Fibroblast of lung (primary cell): Measurements from ENCODE around the gene KIF16B. TPM values are rescaled to one million over a fixed set of nuclear protein-coding genes. Genes with fewer than 3 reads are reported as not detected.

Experiments used
- DNase-seq, 2 donors: peaks; one replicate each; pipeline versions ENCODE4 v3.0.0 to v3.0.0-alpha.2; 2010; ENCODE audit warnings: low read depth in 2 of 2
- H2AFZ ChIP-seq: 2 replicates; pipeline ENCODE4 v1.5.1; 2012; ENCODE audit warnings: low read length, control low read depth, inconsistent platforms
- H3K27ac ChIP-seq: 2 replicates; pipeline ENCODE4 v1.5.1; 2011; ENCODE audit warnings: low read length, control low read depth; ENCODE audit not compliant: insufficient read depth
- H3K27me3 ChIP-seq: 2 replicates; pipeline ENCODE4 v1.5.1; 2011; ENCODE audit warnings: mild to moderate bottlenecking, low read length; ENCODE audit not compliant: control insufficient read depth, insufficient read depth
- H3K36me3 ChIP-seq: 2 replicates; pipeline ENCODE4 v1.5.1; 2011; ENCODE audit warnings: low read length; ENCODE audit not compliant: control insufficient read depth, insufficient read depth
- H3K4me1 ChIP-seq: 2 replicates; pipeline ENCODE4 v1.5.1; 2011; ENCODE audit warnings: low read length; ENCODE audit not compliant: control insufficient read depth, insufficient read depth; ENCODE audit errors: extremely low read depth
- H3K4me2 ChIP-seq: 2 replicates; pipeline ENCODE4 v1.5.1; 2011; ENCODE audit warnings: low read length, control low read depth; ENCODE audit not compliant: insufficient read depth; ENCODE audit errors: extremely low read depth
- H3K4me3 ChIP-seq, 4 experiments: fragments of 200-600 bp in 1 of 4; sonication (generic) in 1 of 4; replicated peaks in 1 of 4; 2 replicates each; pipeline ENCODE4 v1.5.1; 2011 to 2016; ENCODE audit warnings: low read length in 4 of 4, low read depth in 3 of 4, mild to moderate bottlenecking in 3 of 4, control low read depth in 2 of 4, inconsistent platforms in 1 of 4, mixed read lengths in 1 of 4; ENCODE audit not compliant: insufficient read depth in 1 of 4; ENCODE audit errors: control extremely low read depth in 1 of 4
- H3K79me2 ChIP-seq: 2 replicates; pipeline ENCODE4 v1.5.1; 2012; ENCODE audit warnings: mild to moderate bottlenecking, low read length, inconsistent platforms; ENCODE audit not compliant: control insufficient read depth, insufficient read depth
- H3K9ac ChIP-seq: 2 replicates; pipeline ENCODE4 v1.5.1; 2011; ENCODE audit warnings: mild to moderate bottlenecking, low read length, control low read depth; ENCODE audit not compliant: insufficient read depth
- H3K9me3 ChIP-seq: 2 replicates; pipeline ENCODE4 v1.5.1; 2012; ENCODE audit warnings: low read depth, low read length; ENCODE audit not compliant: control insufficient read depth, insufficient read depth
- H4K20me1 ChIP-seq: 2 replicates; pipeline ENCODE4 v1.5.1; 2011; ENCODE audit warnings: low read length; ENCODE audit not compliant: control insufficient read depth, insufficient read depth; ENCODE audit errors: extremely low read depth
- EZH2 ChIP-seq: IDR thresholded peaks from 2 replicates; pipeline ENCODE4 v1.5.1; 2012; ENCODE audit warnings: low read length, control low read depth, mild to moderate bottlenecking; ENCODE audit errors: missing control alignments
- polyA plus RNA-seq, 2 donors: library from polyadenylated mRNA; depleted of rRNA in 1 of 2; stranded (reverse) in 1 of 2; unstranded in 1 of 2; fragments of >200 nt; gene quantifications; 2 replicates each; pipeline ENCODE4 v1.2.1, GENCODE V29; 2011 to 2012; ENCODE audit warnings: missing spikeins in 1 of 2
- total RNA-seq: library from RNA; depleted of rRNA; stranded (reverse); fragments of >200 nt; gene quantifications from 2 replicates; pipeline ENCODE4 v1.2.1, GENCODE V29; 2014
- TF ChIP-seq, protein P1 (sequence below), 2 donors: IDR thresholded peaks in 1 of 2; conservative IDR thresholded peaks in 1 of 2; 1 replicate in 1 of 2; 2 replicates in 1 of 2; pipeline ENCODE4 v1.5.1; 2011 to 2012; ENCODE audit warnings: low read length in 2 of 2, control low read depth in 1 of 2, inconsistent platforms in 1 of 2, low read depth in 1 of 2, mild to moderate bottlenecking in 1 of 2

Gene KIF16B
- total and polyA plus RNA-seq, 2 donors (not counting 1 experiment from before 2014, with no cell fraction given) = 7.7 to 17.3 TPM

DNA sequence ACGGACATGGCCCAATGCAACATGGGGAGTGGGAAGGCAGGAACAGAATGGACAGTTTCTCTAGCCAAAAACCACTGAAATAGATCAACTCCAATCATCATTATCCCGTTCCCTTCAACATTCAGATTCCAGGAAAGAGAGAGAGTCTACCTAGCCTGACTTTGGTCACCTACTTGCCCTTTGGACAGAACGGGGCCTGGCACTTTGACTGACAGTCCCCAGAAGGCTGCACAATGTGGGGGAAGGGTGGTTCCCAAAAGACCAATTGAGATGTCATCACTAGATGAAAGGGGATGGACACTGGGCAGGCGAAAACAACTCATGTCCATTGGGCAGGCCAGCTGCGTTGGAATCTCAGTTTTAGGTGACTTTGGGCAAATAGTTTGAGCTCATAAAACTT is 15.0 kb upstream of the KIF16B start:
- no peaks in the 10 kb centered on the region for H4K20me1 ChIP-seq
- H3K79me2 ChIP-seq = no peaks in the 10 kb centered on the region
- DNase-seq = no peak
- no peaks in the 10 kb centered on the region for H3K9me3 ChIP-seq
- no peaks in the 10 kb centered on the region for H3K4me1 ChIP-seq
- H3K36me3 ChIP-seq = no peaks in the 10 kb centered on the region
- TF ChIP-seq, protein P1, sequence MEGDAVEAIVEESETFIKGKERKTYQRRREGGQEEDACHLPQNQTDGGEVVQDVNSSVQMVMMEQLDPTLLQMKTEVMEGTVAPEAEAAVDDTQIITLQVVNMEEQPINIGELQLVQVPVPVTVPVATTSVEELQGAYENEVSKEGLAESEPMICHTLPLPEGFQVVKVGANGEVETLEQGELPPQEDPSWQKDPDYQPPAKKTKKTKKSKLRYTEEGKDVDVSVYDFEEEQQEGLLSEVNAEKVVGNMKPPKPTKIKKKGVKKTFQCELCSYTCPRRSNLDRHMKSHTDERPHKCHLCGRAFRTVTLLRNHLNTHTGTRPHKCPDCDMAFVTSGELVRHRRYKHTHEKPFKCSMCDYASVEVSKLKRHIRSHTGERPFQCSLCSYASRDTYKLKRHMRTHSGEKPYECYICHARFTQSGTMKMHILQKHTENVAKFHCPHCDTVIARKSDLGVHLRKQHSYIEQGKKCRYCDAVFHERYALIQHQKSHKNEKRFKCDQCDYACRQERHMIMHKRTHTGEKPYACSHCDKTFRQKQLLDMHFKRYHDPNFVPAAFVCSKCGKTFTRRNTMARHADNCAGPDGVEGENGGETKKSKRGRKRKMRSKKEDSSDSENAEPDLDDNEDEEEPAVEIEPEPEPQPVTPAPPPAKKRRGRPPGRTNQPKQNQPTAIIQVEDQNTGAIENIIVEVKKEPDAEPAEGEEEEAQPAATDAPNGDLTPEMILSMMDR (conservative IDR thresholded peaks at IDR 0.05 in 1 of 2, IDR thresholded peaks at IDR 0.05 in 1 of 2; ENCODE audit: low read depth in 1 of 2, low read length in 2 of 2) = no peak
- TF ChIP-seq EZH2 = no peak
- no peak overlapping the region for H2AFZ ChIP-seq
- H3K9ac ChIP-seq = no peak overlapping the region
- no peaks in the 10 kb centered on the region for H3K27me3 ChIP-seq
- no peak overlapping the region for H3K27ac ChIP-seq
- H3K4me3 ChIP-seq = no peak overlapping the region
- H3K4me2 ChIP-seq = no peak overlapping the region

DNA sequence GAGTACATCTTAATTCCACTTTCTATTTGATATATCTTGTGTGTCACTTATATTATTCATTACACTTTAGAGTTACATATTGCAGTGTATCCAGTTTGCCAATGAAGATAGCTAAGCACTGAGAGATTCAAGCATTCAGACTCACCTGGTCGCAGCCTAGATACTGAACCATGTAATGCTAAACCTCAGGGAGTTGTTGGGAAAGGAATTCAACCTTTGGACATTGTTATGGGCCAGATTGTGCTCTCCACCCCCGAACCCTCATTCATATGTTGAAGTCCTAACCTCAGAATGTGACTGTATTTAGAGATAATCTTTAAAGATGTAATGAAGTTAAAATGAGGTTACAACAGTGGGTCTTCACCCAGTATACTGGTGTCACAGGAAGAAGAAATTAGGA is 13.8 kb upstream of the KIF16B start:
- Histone ChIP-seq H3K36me3 (no peaks in the 10 kb centered on the region), H3K4me3 (no peak overlapping the region), H2AFZ (no peak overlapping the region), H3K27me3 (no peaks in the 10 kb centered on the region), H3K27ac (no peak overlapping the region), H3K9ac (no peak overlapping the region), H4K20me1 (no peaks in the 10 kb centered on the region), H3K9me3 (no peaks in the 10 kb centered on the region), H3K4me2 (no peak overlapping the region), H3K79me2 (no peaks in the 10 kb centered on the region), H3K4me1 (no peaks in the 10 kb centered on the region)
- DNase-seq = no peak
- TF ChIP-seq, protein P1 (conservative IDR thresholded peaks at IDR 0.05 in 1 of 2, IDR thresholded peaks at IDR 0.05 in 1 of 2; ENCODE audit: low read depth in 1 of 2, low read length in 2 of 2) = no peak
- TF ChIP-seq EZH2 = no peak

DNA sequence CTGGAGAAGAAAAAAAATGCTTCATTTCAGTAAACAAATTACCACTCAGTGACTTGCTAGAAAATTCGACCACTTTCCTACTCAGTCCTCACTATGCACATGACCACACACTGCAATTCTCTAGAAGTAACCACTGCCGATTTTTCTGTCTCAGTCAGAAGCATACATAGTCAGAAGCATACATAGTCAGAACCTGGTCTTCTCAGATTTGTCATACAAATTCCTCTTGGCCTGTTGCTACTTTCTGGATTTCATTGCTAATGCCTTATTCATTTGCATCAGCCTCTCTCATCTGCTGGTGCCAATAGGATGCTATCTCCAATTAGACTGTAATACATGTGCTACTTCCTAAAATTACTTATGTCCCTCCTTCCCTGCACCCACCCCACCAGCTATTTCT is 10.2 kb upstream of the KIF16B start:
- Histone ChIP-seq H3K79me2 (no peaks in the 10 kb centered on the region), H2AFZ (no peak overlapping the region), H4K20me1 (no peaks in the 10 kb centered on the region), H3K4me3 (no peak overlapping the region), H3K9ac (no peak overlapping the region), H3K27me3 (no peaks in the 10 kb centered on the region), H3K9me3 (no peaks in the 10 kb centered on the region), H3K36me3 (no peaks in the 10 kb centered on the region), H3K4me2 (no peak overlapping the region), H3K27ac (no peak overlapping the region), H3K4me1 (no peaks in the 10 kb centered on the region)
- TF ChIP-seq, protein P1 (conservative IDR thresholded peaks at IDR 0.05 in 1 of 2, IDR thresholded peaks at IDR 0.05 in 1 of 2; ENCODE audit: low read depth in 1 of 2, low read length in 2 of 2) = no peak
- no peak for TF ChIP-seq EZH2
- no peak for DNase-seq
